ENCODE measurements around the gene LYRM9.

DNA sequence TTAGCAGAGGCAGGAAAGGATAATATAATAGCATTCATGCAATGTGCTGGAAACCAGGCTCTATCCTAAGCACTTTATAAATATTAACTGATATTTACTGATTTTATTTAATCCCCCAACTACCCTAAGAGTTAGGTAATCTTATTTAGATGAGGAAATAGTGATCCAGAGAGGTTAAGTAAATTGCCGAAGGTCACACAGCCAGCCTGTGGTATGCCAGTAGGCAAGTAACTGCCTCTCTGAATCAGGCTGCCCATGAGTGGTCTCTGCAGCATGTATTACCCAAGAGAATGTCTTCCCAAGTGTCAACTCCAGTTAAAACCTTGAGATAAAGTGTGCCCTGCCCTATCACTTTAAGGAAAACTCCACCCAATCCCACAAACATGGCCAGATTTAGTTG lies 25.3 kb upstream of the LYRM9 start:
- TF ChIP-seq, protein P1, sequence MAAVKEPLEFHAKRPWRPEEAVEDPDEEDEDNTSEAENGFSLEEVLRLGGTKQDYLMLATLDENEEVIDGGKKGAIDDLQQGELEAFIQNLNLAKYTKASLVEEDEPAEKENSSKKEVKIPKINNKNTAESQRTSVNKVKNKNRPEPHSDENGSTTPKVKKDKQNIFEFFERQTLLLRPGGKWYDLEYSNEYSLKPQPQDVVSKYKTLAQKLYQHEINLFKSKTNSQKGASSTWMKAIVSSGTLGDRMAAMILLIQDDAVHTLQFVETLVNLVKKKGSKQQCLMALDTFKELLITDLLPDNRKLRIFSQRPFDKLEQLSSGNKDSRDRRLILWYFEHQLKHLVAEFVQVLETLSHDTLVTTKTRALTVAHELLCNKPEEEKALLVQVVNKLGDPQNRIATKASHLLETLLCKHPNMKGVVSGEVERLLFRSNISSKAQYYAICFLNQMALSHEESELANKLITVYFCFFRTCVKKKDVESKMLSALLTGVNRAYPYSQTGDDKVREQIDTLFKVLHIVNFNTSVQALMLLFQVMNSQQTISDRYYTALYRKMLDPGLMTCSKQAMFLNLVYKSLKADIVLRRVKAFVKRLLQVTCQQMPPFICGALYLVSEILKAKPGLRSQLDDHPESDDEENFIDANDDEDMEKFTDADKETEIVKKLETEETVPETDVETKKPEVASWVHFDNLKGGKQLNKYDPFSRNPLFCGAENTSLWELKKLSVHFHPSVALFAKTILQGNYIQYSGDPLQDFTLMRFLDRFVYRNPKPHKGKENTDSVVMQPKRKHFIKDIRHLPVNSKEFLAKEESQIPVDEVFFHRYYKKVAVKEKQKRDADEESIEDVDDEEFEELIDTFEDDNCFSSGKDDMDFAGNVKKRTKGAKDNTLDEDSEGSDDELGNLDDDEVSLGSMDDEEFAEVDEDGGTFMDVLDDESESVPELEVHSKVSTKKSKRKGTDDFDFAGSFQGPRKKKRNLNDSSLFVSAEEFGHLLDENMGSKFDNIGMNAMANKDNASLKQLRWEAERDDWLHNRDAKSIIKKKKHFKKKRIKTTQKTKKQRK (IDR thresholded peaks at IDR 0.05; ENCODE audit: low read depth, low read length) = no peak
- no peak for TF ChIP-seq EGR1 (IDR thresholded peaks at IDR 0.05; ENCODE audit: borderline replicate concordance in 1 of 2, low read depth in 2 of 2, low read length in 2 of 2)
- TF ChIP-seq, protein P2, sequence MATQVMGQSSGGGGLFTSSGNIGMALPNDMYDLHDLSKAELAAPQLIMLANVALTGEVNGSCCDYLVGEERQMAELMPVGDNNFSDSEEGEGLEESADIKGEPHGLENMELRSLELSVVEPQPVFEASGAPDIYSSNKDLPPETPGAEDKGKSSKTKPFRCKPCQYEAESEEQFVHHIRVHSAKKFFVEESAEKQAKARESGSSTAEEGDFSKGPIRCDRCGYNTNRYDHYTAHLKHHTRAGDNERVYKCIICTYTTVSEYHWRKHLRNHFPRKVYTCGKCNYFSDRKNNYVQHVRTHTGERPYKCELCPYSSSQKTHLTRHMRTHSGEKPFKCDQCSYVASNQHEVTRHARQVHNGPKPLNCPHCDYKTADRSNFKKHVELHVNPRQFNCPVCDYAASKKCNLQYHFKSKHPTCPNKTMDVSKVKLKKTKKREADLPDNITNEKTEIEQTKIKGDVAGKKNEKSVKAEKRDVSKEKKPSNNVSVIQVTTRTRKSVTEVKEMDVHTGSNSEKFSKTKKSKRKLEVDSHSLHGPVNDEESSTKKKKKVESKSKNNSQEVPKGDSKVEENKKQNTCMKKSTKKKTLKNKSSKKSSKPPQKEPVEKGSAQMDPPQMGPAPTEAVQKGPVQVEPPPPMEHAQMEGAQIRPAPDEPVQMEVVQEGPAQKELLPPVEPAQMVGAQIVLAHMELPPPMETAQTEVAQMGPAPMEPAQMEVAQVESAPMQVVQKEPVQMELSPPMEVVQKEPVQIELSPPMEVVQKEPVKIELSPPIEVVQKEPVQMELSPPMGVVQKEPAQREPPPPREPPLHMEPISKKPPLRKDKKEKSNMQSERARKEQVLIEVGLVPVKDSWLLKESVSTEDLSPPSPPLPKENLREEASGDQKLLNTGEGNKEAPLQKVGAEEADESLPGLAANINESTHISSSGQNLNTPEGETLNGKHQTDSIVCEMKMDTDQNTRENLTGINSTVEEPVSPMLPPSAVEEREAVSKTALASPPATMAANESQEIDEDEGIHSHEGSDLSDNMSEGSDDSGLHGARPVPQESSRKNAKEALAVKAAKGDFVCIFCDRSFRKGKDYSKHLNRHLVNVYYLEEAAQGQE (IDR thresholded peaks at IDR 0.05; ENCODE audit: low read depth, low read length) = no peak

Measured in GM12878 (cell line).